Body of pancreas (tissue), 4 donors: Measurements from ENCODE around the gene CCNL1.

ENCODE experiments used
- CTCF ChIP-seq, 7 experiments: fragments of 450-650 bp in 4 of 7; fragments of 200-600 bp in 3 of 7; sonication (generic) in 3 of 7; IDR thresholded peaks; one replicate each; pipeline ENCODE4 v1.5.1; 2016 to 2019; ENCODE audit warnings: antibody characterized with exemption in 7 of 7
- POLR2A ChIP-seq, 3 donors: fragments of 450-650 bp; IDR thresholded peaks; one replicate each; pipeline ENCODE4 v1.6.1; 2016; ENCODE audit warnings: antibody characterized with exemption in 3 of 3, mild to moderate bottlenecking in 2 of 3

GRCh38 chr3:157201648-157202278 is 41.8 kb upstream of the CCNL1 start:
- no peak for TF ChIP-seq POLR2A (IDR thresholded peaks at IDR 0.05)
- TF ChIP-seq CTCF (IDR thresholded peaks at IDR 0.05), result peak; percentile 28 to 66 (median 58)
